HepG2 (cell line): ENCODE results near the gene CASKIN2. TPM values are rescaled to one million over a fixed set of nuclear protein-coding genes. Genes with fewer than 3 reads are reported as not detected.

Experiments
- KLF15 ChIP-seq: sonication (generic); formaldehyde crosslinking; IDR thresholded peaks from 2 replicates; pipeline ENCODE4 v1.8.1; 2023; ENCODE audit warnings: borderline replicate concordance, mild to moderate bottlenecking, inconsistent platforms, missing genetic modification reagents, mixed read lengths
- KLF16 ChIP-seq, 2 experiments: sonication (generic) in 1 of 2; formaldehyde crosslinking in 1 of 2; IDR thresholded peaks; 2 replicates each; pipeline versions ENCODE4 v1.6.1 to v1.8.0; 2016 to 2023; ENCODE audit warnings: missing genetic modification reagents in 2 of 2, missing compliant biosample characterization in 1 of 2
- NFE2L1 ChIP-seq: sonication (generic); formaldehyde crosslinking; IDR thresholded peaks from 2 replicates; pipeline ENCODE4 v1.4.0; 2020; ENCODE audit warnings: missing genetic modification reagents, mild to moderate bottlenecking, borderline replicate concordance
- NFRKB ChIP-seq: fragments of 450-650 bp; IDR thresholded peaks from 2 replicates; pipeline ENCODE4 v1.6.1; 2017
- NR2F2 ChIP-seq: IDR thresholded peaks from 2 replicates; pipeline ENCODE4 v1.6.1; 2012; ENCODE audit warnings: low read depth, inconsistent platforms, borderline replicate concordance
- YY1 ChIP-seq: IDR thresholded peaks from 2 replicates; pipeline ENCODE4 v1.6.1; 2011; ENCODE audit warnings: low read length, low read depth, moderate library complexity, mild to moderate bottlenecking; ENCODE audit not compliant: insufficient read depth, insufficient replicate concordance
- ZNF530 ChIP-seq: sonication (generic); formaldehyde crosslinking; IDR thresholded peaks from 2 replicates; pipeline ENCODE4 v1.5.0; 2020; ENCODE audit warnings: low read depth, mild to moderate bottlenecking, missing genetic modification reagents
- ZNF768 ChIP-seq: sonication (generic); formaldehyde crosslinking; IDR thresholded peaks from 2 replicates; pipeline ENCODE4 v1.4.0; 2020; ENCODE audit warnings: missing genetic modification reagents
- ZSCAN29 ChIP-seq: sonication (generic); formaldehyde crosslinking; conservative IDR thresholded peaks from 2 replicates; pipeline ENCODE4 v1.4.0; 2020; ENCODE audit warnings: mild to moderate bottlenecking, missing genetic modification reagents
- polyA plus RNA-seq, 8 experiments: library from polyadenylated mRNA; depleted of rRNA in 3 of 8; stranded (reverse) in 7 of 8; unstranded in 1 of 8; fragments of >200 nt; fragmentation: Illumina TruSeq in 4 of 8; extraction: Trizol in 4 of 8; gene quantifications; 2 replicates each; pipeline versions ENCODE4 v1.2.1 to v1.2.3, GENCODE V29; 2011 to 2016; ENCODE audit warnings: low read depth in 4 of 8, missing spikeins in 1 of 8, mixed read lengths in 1 of 8; ENCODE audit not compliant: insufficient read depth in 1 of 8
- total RNA-seq, 5 experiments: library from RNA; depleted of rRNA; stranded (reverse); fragments of >200 nt; fragmentation: Illumina TruSeq; extraction: Trizol; gene quantifications; 2 replicates each; pipeline ENCODE4 v1.2.3, GENCODE V29; 2016; ENCODE audit warnings: low read depth in 1 of 5
- TF ChIP-seq, protein P1 (sequence below), 2 experiments: sonication (generic) in 1 of 2; formaldehyde crosslinking in 1 of 2; IDR thresholded peaks; 2 replicates each; pipeline versions ENCODE4 v1.4.0 to v1.6.1; 2016 to 2020; ENCODE audit warnings: borderline replicate concordance in 1 of 2, low read depth in 1 of 2, mild to moderate bottlenecking in 1 of 2, missing genetic modification reagents in 1 of 2
- TF ChIP-seq, protein P2 (sequence below): sonication (generic); formaldehyde crosslinking; IDR thresholded peaks from 2 replicates; pipeline ENCODE4 v1.9.0; 2021; ENCODE audit warnings: missing genetic modification reagents, borderline replicate concordance
- TF ChIP-seq, protein P3 (sequence below): sonication (generic); formaldehyde crosslinking; IDR thresholded peaks from 2 replicates; pipeline ENCODE4 v1.5.1; 2020; ENCODE audit warnings: mild to moderate bottlenecking, missing genetic modification reagents, moderate library complexity
- TF ChIP-seq, protein P4 (sequence below): sonication (generic); formaldehyde crosslinking; IDR thresholded peaks from 2 replicates; pipeline ENCODE4 v1.5.0; 2020; ENCODE audit warnings: missing genetic modification reagents, mild to moderate bottlenecking, borderline replicate concordance
- TF ChIP-seq, protein P5 (sequence below): IDR thresholded peaks from 2 replicates; pipeline ENCODE4 v1.6.1; 2016; ENCODE audit warnings: mild to moderate bottlenecking

CASKIN2 gene
- total and polyA plus RNA-seq, 2 of the 13 experiments (the other 11 are each of a cell fraction or from before 2014, with no cell fraction given), result 5.2 to 7.8 TPM

DNA sequence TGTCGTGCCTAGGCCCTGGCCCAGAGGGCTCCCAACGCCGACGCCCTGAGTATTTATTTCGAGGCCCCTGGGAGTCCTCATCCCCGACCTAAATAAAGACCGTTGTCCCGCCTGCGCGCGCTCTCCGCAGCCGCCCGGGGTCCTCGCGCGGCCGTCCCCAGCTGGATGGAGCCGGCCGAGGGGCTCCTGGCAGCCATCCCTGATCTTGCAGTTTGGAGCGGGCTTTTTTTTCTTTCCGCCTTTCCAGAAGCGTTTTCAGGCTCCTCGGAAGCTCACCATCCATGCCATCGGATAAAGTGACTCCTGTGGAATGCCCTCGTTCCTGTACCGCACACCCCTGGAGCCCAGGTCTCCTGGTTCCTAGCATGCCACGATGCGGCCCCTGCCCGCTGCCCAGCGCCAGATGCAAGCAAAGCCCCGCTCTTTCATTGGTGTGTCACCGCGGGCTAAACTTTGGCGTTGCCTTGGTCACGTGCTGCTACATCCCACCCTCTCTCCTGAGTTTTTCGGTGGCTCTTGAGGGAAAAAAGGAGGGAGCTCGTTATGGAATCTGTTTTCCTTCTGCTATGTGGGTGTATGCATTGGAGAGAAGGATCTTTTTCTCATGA lies 58.2 kb downstream of the CASKIN2 start (continued):
- TF ChIP-seq, protein P1, sequence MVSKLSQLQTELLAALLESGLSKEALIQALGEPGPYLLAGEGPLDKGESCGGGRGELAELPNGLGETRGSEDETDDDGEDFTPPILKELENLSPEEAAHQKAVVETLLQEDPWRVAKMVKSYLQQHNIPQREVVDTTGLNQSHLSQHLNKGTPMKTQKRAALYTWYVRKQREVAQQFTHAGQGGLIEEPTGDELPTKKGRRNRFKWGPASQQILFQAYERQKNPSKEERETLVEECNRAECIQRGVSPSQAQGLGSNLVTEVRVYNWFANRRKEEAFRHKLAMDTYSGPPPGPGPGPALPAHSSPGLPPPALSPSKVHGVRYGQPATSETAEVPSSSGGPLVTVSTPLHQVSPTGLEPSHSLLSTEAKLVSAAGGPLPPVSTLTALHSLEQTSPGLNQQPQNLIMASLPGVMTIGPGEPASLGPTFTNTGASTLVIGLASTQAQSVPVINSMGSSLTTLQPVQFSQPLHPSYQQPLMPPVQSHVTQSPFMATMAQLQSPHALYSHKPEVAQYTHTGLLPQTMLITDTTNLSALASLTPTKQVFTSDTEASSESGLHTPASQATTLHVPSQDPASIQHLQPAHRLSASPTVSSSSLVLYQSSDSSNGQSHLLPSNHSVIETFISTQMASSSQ (IDR thresholded peaks at IDR 0.05; ENCODE audit: low read depth), result no peak
- TF ChIP-seq, protein P1 (CRISPR knock-in tag; IDR thresholded peaks at IDR 0.05; ENCODE audit: borderline replicate concordance), result peak; percentile 26; the same call in 1 of the 2 replicates
- TF ChIP-seq, protein P2, sequence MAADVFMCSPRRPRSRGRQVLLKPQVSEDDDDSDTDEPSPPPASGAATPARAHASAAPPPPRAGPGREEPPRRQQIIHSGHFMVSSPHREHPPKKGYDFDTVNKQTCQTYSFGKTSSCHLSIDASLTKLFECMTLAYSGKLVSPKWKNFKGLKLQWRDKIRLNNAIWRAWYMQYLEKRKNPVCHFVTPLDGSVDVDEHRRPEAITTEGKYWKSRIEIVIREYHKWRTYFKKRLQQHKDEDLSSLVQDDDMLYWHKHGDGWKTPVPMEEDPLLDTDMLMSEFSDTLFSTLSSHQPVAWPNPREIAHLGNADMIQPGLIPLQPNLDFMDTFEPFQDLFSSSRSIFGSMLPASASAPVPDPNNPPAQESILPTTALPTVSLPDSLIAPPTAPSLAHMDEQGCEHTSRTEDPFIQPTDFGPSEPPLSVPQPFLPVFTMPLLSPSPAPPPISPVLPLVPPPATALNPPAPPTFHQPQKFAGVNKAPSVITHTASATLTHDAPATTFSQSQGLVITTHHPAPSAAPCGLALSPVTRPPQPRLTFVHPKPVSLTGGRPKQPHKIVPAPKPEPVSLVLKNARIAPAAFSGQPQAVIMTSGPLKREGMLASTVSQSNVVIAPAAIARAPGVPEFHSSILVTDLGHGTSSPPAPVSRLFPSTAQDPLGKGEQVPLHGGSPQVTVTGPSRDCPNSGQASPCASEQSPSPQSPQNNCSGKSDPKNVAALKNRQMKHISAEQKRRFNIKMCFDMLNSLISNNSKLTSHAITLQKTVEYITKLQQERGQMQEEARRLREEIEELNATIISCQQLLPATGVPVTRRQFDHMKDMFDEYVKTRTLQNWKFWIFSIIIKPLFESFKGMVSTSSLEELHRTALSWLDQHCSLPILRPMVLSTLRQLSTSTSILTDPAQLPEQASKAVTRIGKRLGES, result no peak
- no peak for TF ChIP-seq YY1
- TF ChIP-seq KLF16 (CRISPR knock-in tag; IDR thresholded peaks at IDR 0.05), result no peak
- TF ChIP-seq ZSCAN29, result no peak; the same call in 1 of the 2 replicates
- no peak for TF ChIP-seq ZNF768 (CRISPR knock-in tag)
- no peak for TF ChIP-seq NR2F2
- TF ChIP-seq KLF15, result no peak
- TF ChIP-seq, protein P3, sequence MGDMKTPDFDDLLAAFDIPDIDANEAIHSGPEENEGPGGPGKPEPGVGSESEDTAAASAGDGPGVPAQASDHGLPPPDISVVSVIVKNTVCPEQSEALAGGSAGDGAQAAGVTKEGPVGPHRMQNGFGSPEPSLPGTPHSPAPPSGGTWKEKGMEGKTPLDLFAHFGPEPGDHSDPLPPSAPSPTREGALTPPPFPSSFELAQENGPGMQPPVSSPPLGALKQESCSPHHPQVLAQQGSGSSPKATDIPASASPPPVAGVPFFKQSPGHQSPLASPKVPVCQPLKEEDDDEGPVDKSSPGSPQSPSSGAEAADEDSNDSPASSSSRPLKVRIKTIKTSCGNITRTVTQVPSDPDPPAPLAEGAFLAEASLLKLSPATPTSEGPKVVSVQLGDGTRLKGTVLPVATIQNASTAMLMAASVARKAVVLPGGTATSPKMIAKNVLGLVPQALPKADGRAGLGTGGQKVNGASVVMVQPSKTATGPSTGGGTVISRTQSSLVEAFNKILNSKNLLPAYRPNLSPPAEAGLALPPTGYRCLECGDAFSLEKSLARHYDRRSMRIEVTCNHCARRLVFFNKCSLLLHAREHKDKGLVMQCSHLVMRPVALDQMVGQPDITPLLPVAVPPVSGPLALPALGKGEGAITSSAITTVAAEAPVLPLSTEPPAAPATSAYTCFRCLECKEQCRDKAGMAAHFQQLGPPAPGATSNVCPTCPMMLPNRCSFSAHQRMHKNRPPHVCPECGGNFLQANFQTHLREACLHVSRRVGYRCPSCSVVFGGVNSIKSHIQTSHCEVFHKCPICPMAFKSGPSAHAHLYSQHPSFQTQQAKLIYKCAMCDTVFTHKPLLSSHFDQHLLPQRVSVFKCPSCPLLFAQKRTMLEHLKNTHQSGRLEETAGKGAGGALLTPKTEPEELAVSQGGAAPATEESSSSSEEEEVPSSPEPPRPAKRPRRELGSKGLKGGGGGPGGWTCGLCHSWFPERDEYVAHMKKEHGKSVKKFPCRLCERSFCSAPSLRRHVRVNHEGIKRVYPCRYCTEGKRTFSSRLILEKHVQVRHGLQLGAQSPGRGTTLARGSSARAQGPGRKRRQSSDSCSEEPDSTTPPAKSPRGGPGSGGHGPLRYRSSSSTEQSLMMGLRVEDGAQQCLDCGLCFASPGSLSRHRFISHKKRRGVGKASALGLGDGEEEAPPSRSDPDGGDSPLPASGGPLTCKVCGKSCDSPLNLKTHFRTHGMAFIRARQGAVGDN (CRISPR knock-in tag), result peak; percentile 89
- TF ChIP-seq NFE2L1, result no peak
- TF ChIP-seq NFRKB, result no peak
- TF ChIP-seq, protein P4, sequence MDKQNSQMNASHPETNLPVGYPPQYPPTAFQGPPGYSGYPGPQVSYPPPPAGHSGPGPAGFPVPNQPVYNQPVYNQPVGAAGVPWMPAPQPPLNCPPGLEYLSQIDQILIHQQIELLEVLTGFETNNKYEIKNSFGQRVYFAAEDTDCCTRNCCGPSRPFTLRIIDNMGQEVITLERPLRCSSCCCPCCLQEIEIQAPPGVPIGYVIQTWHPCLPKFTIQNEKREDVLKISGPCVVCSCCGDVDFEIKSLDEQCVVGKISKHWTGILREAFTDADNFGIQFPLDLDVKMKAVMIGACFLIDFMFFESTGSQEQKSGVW (CRISPR knock-in tag), result no peak
- TF ChIP-seq, protein P5, sequence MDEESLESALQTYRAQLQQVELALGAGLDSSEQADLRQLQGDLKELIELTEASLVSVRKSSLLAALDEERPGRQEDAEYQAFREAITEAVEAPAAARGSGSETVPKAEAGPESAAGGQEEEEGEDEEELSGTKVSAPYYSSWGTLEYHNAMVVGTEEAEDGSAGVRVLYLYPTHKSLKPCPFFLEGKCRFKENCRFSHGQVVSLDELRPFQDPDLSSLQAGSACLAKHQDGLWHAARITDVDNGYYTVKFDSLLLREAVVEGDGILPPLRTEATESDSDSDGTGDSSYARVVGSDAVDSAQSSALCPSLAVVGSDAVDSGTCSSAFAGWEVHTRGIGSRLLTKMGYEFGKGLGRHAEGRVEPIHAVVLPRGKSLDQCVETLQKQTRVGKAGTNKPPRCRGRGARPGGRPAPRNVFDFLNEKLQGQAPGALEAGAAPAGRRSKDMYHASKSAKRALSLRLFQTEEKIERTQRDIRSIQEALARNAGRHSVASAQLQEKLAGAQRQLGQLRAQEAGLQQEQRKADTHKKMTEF (CRISPR knock-in tag), result no peak
- 0 out of 2 replicates have a peak, but pooled peaks have one; percentile 25 for TF ChIP-seq ZNF530 (CRISPR knock-in tag)
